Mesenchymal stem cell (in vitro differentiated cells and primary cell): ENCODE measurements around the gene TBC1D32.
"Not testable (repeated sequence)": the region's sequence is repeated elsewhere in the genome, so short reads cannot be mapped to it uniquely, and the experiment has no call there.

Source experiments
- DNase-seq: peaks from one replicate; pipeline ENCODE4 v3.0.0-alpha.2; 2013
- H2AFZ ChIP-seq: one replicate; pipeline ENCODE4 v1.6.1; 2013; ENCODE audit warnings: low read depth, mild to moderate bottlenecking, control low read depth, inconsistent platforms, low read length, moderate library complexity
- H2AK5ac ChIP-seq: 2 replicates; pipeline ENCODE4 v1.6.1; 2013; ENCODE audit warnings: low read length, moderate library complexity, mild to moderate bottlenecking, inconsistent platforms; ENCODE audit not compliant: severe bottlenecking
- H2BK120ac ChIP-seq: one replicate; pipeline ENCODE4 v1.6.1; 2013; ENCODE audit warnings: low read depth, mild to moderate bottlenecking, inconsistent platforms, low read length, moderate library complexity
- H2BK12ac ChIP-seq, 2 experiments: one replicate each; pipeline ENCODE4 v1.6.1; 2013; ENCODE audit warnings: inconsistent platforms in 2 of 2, low read length in 2 of 2, mild to moderate bottlenecking in 2 of 2, moderate library complexity in 2 of 2, control low read depth in 1 of 2
- H2BK15ac ChIP-seq: one replicate; pipeline ENCODE4 v1.6.1; 2013; ENCODE audit warnings: mild to moderate bottlenecking, low read depth, inconsistent platforms; ENCODE audit not compliant: poor library complexity, severe bottlenecking
- H2BK5ac ChIP-seq: 2 replicates; pipeline ENCODE4 v1.6.1; 2013; ENCODE audit warnings: low read depth, mild to moderate bottlenecking, low read length, control low read depth, inconsistent platforms; ENCODE audit not compliant: poor library complexity, severe bottlenecking
- H3K14ac ChIP-seq, 2 experiments: one replicate each; pipeline ENCODE4 v1.6.1; 2013; ENCODE audit warnings: inconsistent platforms in 2 of 2, low read length in 2 of 2, control low read depth in 1 of 2, mild to moderate bottlenecking in 1 of 2, moderate library complexity in 1 of 2
- H3K18ac ChIP-seq, 2 experiments: one replicate each; pipeline ENCODE4 v1.6.1; 2013; ENCODE audit warnings: inconsistent platforms in 2 of 2, low read length in 2 of 2, control low read depth in 1 of 2, low read depth in 1 of 2, mild to moderate bottlenecking in 1 of 2
- H3K23ac ChIP-seq, 2 experiments: one replicate each; pipeline ENCODE4 v1.6.1; 2013; ENCODE audit warnings: inconsistent platforms in 2 of 2, low read length in 2 of 2, mild to moderate bottlenecking in 2 of 2, moderate library complexity in 2 of 2, control low read depth in 1 of 2
- H3K27ac ChIP-seq: 2 replicates; pipeline ENCODE4 v1.5.1; 2013; ENCODE audit warnings: mild to moderate bottlenecking, moderate library complexity, low read length, control low read depth, inconsistent platforms; ENCODE audit not compliant: poor library complexity, severe bottlenecking
- H3K27me3 ChIP-seq, 2 experiments: 2 replicates each; pipeline versions ENCODE4 v1.6.1 to v1.7.0; 2013; ENCODE audit warnings: low read length in 2 of 2, mild to moderate bottlenecking in 2 of 2, moderate library complexity in 2 of 2, control low read depth in 1 of 2, inconsistent platforms in 1 of 2; ENCODE audit not compliant: control insufficient read depth in 1 of 2, insufficient read depth in 1 of 2
- H3K36me3 ChIP-seq, 2 experiments: 2 replicates each; pipeline versions ENCODE4 v1.6.1 to v1.7.0; 2013; ENCODE audit warnings: low read length in 2 of 2, control low read depth in 1 of 2, inconsistent platforms in 1 of 2, low read depth in 1 of 2, mild to moderate bottlenecking in 1 of 2; ENCODE audit not compliant: insufficient read depth in 2 of 2, control insufficient read depth in 1 of 2
- H3K4ac ChIP-seq, 2 experiments: one replicate each; pipeline ENCODE4 v1.6.1; 2013; ENCODE audit warnings: inconsistent platforms in 2 of 2, low read length in 2 of 2, mild to moderate bottlenecking in 2 of 2, moderate library complexity in 2 of 2, control low read depth in 1 of 2, low read depth in 1 of 2
- H3K4me1 ChIP-seq: 2 replicates; pipeline ENCODE4 v1.6.1; 2013; ENCODE audit warnings: low read depth, low read length, control low read depth; ENCODE audit not compliant: control insufficient read depth, insufficient read depth
- H3K4me2 ChIP-seq: 2 replicates; pipeline ENCODE4 v1.6.1; 2013; ENCODE audit warnings: low read length, mild to moderate bottlenecking, inconsistent platforms; ENCODE audit not compliant: poor library complexity, severe bottlenecking
- H3K4me3 ChIP-seq, 2 experiments: 2 replicates each; pipeline versions ENCODE4 v1.5.1 to v1.7.0; 2013; ENCODE audit warnings: low read length in 2 of 2, mild to moderate bottlenecking in 2 of 2, control low read depth in 1 of 2, low read depth in 1 of 2; ENCODE audit not compliant: insufficient read depth in 1 of 2
- H3K79me1 ChIP-seq: replicated peaks from 2 replicates; pipeline ENCODE4 v1.6.1; 2013; ENCODE audit warnings: mild to moderate bottlenecking, control low read depth, low read length, inconsistent platforms; ENCODE audit not compliant: poor library complexity, severe bottlenecking
- H3K9ac ChIP-seq: 2 replicates; pipeline ENCODE4 v1.7.0; 2013; ENCODE audit warnings: mild to moderate bottlenecking, low read length, moderate library complexity
- H3K9me3 ChIP-seq: 2 replicates; pipeline ENCODE4 v1.7.0; 2013; ENCODE audit warnings: mild to moderate bottlenecking, low read length; ENCODE audit not compliant: control insufficient read depth
- H4K8ac ChIP-seq: one replicate; pipeline ENCODE4 v1.6.1; 2013; ENCODE audit warnings: inconsistent platforms, mild to moderate bottlenecking, low read length, moderate library complexity
- H4K91ac ChIP-seq: one replicate; pipeline ENCODE4 v1.6.1; 2013; ENCODE audit warnings: mild to moderate bottlenecking, low read length, inconsistent platforms
- WGBS: methylation state at CpG from one replicate; pipeline ENCODE4 v1.1.7; 2013; ENCODE audit warnings: mixed read lengths; 5-methylcytosine and 5-hydroxymethylcytosine counted together

TBC1D32 gene

DNA sequence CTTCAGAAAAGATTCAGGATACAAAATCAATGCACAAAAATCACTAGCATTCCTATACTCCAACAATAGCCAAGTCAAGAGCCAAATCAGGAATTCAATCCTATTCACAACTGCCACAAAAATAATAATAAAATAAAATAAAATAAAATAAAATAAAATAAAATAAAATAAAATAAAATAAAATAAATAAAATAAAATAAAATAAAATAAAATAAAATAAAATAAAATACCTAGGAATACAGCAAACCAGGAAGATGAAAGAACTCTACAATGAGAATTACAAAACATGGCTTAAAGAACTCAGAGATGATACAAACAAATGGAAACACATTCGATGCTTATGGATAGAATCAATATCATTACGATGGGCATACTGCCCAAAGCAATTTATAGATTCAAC, 120.9 kb downstream of the TBC1D32 start:
- H4K8ac ChIP-seq, H2AFZ ChIP-seq, H3K9ac ChIP-seq, H3K18ac ChIP-seq, H2AK5ac ChIP-seq, H3K4me1 ChIP-seq, H2BK15ac ChIP-seq, H3K4ac ChIP-seq, H3K27me3 ChIP-seq, H2BK120ac ChIP-seq, H3K4me3 ChIP-seq, H3K4me2 ChIP-seq, H3K23ac ChIP-seq, DNase-seq, H3K79me1 ChIP-seq, H4K91ac ChIP-seq, H3K14ac ChIP-seq, H2BK5ac ChIP-seq, H3K27ac ChIP-seq, H2BK12ac ChIP-seq: not testable (repeated sequence)
- 97% methylated on average over 2 of the region's 2 CpGs for WGBS
- peaks cover 15% of the 10 kb centered on the region for H3K9me3 ChIP-seq
- peaks cover 11 to 12% of the 10 kb centered on the region in 2 experiments for H3K36me3 ChIP-seq

GRCh38 chr6:121210943-121211342, 123.3 kb downstream of the TBC1D32 start:
- Histone ChIP-seq H3K18ac (no peak overlapping the region), H3K9ac (no peak overlapping the region), H4K8ac (no peak overlapping the region), H3K4me1 (no peaks in the 10 kb centered on the region), H2BK5ac (no peak overlapping the region), H2BK12ac (no peak overlapping the region), H2AK5ac (no peak overlapping the region), H3K4me2 (no peak overlapping the region), H3K23ac (no peak overlapping the region), H3K9me3 (peaks cover 15% of the 10 kb centered on the region), H3K36me3 (peaks cover 8 to 12% of the 10 kb centered on the region in 2 experiments), H3K4ac (no peak overlapping the region), H2BK15ac (no peak overlapping the region), H3K27ac (no peak overlapping the region), H3K27me3 (no peaks in the 10 kb centered on the region), H2BK120ac (no peak overlapping the region), H3K79me1 (peaks cover 4% of the 10 kb centered on the region), H3K4me3 (no peak overlapping the region), H4K91ac (no peak overlapping the region), H2AFZ (no peak overlapping the region), H3K14ac (no peak overlapping the region)
- DNase-seq = no peak
- WGBS = no CpG with 5 or more reads among the region's 5 CpGs

GRCh38 chr6:121205569-121205968, 128.7 kb downstream of the TBC1D32 start:
- no peaks in the 10 kb centered on the region for H3K79me1 ChIP-seq
- H3K23ac ChIP-seq = no peak overlapping the region
- H4K8ac ChIP-seq = no peak overlapping the region
- no peak overlapping the region for H3K18ac ChIP-seq
- no peak overlapping the region for H3K27ac ChIP-seq
- no peak overlapping the region for H3K4me3 ChIP-seq
- H3K14ac ChIP-seq = no peak overlapping the region
- H2BK15ac ChIP-seq = no peak overlapping the region
- H3K27me3 ChIP-seq = no peaks in the 10 kb centered on the region
- no peak overlapping the region for H2AFZ ChIP-seq
- no peak for DNase-seq
- no peak overlapping the region for H3K4ac ChIP-seq
- no peak overlapping the region for H2AK5ac ChIP-seq
- H3K4me2 ChIP-seq = no peak overlapping the region
- no peaks in the 10 kb centered on the region for H3K9me3 ChIP-seq
- H2BK5ac ChIP-seq = no peak overlapping the region
- no peak overlapping the region for H3K9ac ChIP-seq
- 87% methylated on average over 3 of the region's 3 CpGs for WGBS
- no peaks in the 10 kb centered on the region for H3K4me1 ChIP-seq
- no peak overlapping the region for H2BK120ac ChIP-seq
- no peaks in the 10 kb centered on the region for H3K36me3 ChIP-seq
- H2BK12ac ChIP-seq = no peak overlapping the region
- no peak overlapping the region for H4K91ac ChIP-seq

- no peak overlapping the region for H3K14ac ChIP-seq
- H3K18ac ChIP-seq = no peak overlapping the region
- no peak for DNase-seq
- H2BK15ac ChIP-seq = no peak overlapping the region
- no peak overlapping the region for H4K91ac ChIP-seq
- no peak overlapping the region for H3K23ac ChIP-seq
- H4K8ac ChIP-seq = no peak overlapping the region
- no peak overlapping the region for H3K27ac ChIP-seq
- no peaks in the 10 kb centered on the region for H3K27me3 ChIP-seq
- no peak overlapping the region for H2BK12ac ChIP-seq
- no peak overlapping the region for H3K4me2 ChIP-seq
- H3K4ac ChIP-seq = no peak overlapping the region
- no peaks in the 10 kb centered on the region for H3K79me1 ChIP-seq
- H3K36me3 ChIP-seq = peaks cover 0 to 1% of the 10 kb centered on the region in 2 experiments
- WGBS = 89% methylated on average over 1 of the region's 2 CpGs
- no peaks in the 10 kb centered on the region for H3K9me3 ChIP-seq
- H2BK5ac ChIP-seq = no peak overlapping the region
- H2BK120ac ChIP-seq = no peak overlapping the region
- H3K4me1 ChIP-seq = no peaks in the 10 kb centered on the region
- H2AK5ac ChIP-seq = no peak overlapping the region
- H3K9ac ChIP-seq = no peak overlapping the region
- no peak overlapping the region for H2AFZ ChIP-seq
- H3K4me3 ChIP-seq = no peak overlapping the region
Measured at GRCh38 chr6:121201105-121201504, 133.2 kb downstream of the TBC1D32 start.
